ENCODE data around the gene PARS2. TPM values are rescaled to one million over a fixed set of nuclear protein-coding genes. Genes with fewer than 3 reads are reported as not detected.

PARS2 gene
- total RNA-seq, 2 donors from 2014 or later: 5.5 to 7.3 TPM

GRCh38 chr1:54805981-54806381 is 41.7 kb upstream of the PARS2 start:
- Mint-ChIP-seq H3K27ac (no peak overlapping the region), H3K9me3 (no peaks in the 10 kb centered on the region), H3K36me3 (ENCODE audit: insufficient read depth in 2 of 2) (no peaks in the 10 kb centered on the region), H3K4me3 (no peak overlapping the region), H3K27me3 (ENCODE audit: low read depth) (peaks cover 5% of the 10 kb centered on the region), H3K4me1 (ENCODE audit: low read depth) (peaks cover 42% of the 10 kb centered on the region)
- ATAC-seq (replicated peaks in 1 of 2): no peak
- DNase-seq: no peak

DNA sequence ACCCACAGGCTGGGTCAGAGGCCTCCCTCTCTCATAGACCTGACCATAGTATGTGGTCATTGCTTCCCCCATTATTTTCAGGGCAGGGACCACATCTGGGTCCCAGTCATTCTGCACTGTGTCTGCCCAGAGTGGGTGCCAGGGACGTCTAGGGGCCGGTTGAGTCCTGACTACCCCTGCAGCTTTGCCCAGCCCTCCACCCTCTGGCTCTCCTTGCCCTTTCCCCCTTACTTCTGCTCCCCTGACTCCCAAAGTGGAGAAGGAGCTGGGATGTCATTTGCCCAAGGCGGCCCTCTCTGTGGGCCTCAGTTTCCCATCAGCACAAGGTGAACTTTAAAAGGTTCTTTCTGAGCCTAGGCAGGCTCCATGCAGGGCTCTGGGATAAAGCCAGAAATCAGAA is 41.1 kb upstream of the PARS2 start:
- DNase-seq: no peak
- H3K4me1 Mint-ChIP-seq (ENCODE audit: low read depth): peaks cover 42% of the 10 kb centered on the region
- H3K36me3 Mint-ChIP-seq (ENCODE audit: insufficient read depth in 2 of 2): no peaks in the 10 kb centered on the region
- H3K27me3 Mint-ChIP-seq (ENCODE audit: low read depth): peaks cover 5% of the 10 kb centered on the region
- H3K9me3 Mint-ChIP-seq: no peaks in the 10 kb centered on the region
- H3K27ac Mint-ChIP-seq: no peak overlapping the region
- H3K4me3 Mint-ChIP-seq: no peak overlapping the region
- no peak for ATAC-seq (replicated peaks in 1 of 2)

DNA sequence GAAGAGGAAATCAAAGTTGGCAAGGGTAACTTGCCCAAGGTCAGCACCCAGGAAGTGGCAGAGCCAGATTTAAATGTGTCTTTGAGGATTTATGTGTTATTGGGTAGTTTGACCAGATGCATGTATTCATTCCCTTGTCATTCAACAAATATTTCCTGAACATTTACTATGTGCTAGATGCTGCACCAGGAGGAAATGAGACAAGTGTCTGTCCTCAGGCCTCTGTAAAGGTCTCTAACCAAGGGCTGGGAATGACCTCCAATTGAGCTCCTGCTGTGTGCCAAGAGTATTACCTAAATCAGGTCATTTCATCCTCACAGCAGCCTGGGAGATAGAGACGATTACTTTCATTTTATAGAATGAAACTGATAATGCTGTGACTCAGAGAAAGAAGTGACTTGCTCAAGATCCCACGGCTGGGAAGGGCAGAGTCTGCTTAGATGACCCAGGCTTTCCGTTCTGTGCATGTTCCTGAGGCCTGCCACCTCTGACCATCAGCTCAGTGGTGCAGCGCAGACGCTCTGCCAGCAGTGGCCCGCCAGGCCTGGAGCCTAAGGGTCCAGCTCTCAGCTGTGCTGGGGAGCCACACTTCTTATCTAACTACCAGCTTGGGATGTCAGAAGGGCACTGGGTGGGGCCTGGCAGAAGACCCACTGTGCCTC is 40.3 kb upstream of the PARS2 start:
- H3K27ac Mint-ChIP-seq: peak overlapping the region; percentile 60
- H3K4me1 Mint-ChIP-seq (ENCODE audit: low read depth): peaks cover 46% of the 10 kb centered on the region
- H3K36me3 Mint-ChIP-seq (ENCODE audit: insufficient read depth in 2 of 2): no peaks in the 10 kb centered on the region
- no peaks in the 10 kb centered on the region for H3K27me3 Mint-ChIP-seq (ENCODE audit: low read depth)
- H3K9me3 Mint-ChIP-seq: no peaks in the 10 kb centered on the region
- ATAC-seq (replicated peaks in 1 of 2) (peak; percentile 47 to 61), DNase-seq (peak; percentile 52 to 57)
- peak overlapping the region; percentile 20 to 61 for H3K4me3 Mint-ChIP-seq

GRCh38 chr1:54803761-54804470 is 39.6 kb upstream of the PARS2 start:
- H3K27ac Mint-ChIP-seq: no peak overlapping the region
- H3K4me3 Mint-ChIP-seq: peak overlapping the region in 1 of 2 donors; percentile 61
- peaks cover 53% of the 10 kb centered on the region for H3K4me1 Mint-ChIP-seq (ENCODE audit: low read depth)
- DNase-seq (no peak), ATAC-seq (replicated peaks in 1 of 2) (peak in 1 of 2 donors; percentile 10)
- no peaks in the 10 kb centered on the region for H3K36me3 Mint-ChIP-seq (ENCODE audit: insufficient read depth in 2 of 2)
- H3K9me3 Mint-ChIP-seq: no peaks in the 10 kb centered on the region
- no peaks in the 10 kb centered on the region for H3K27me3 Mint-ChIP-seq (ENCODE audit: low read depth)

- peaks cover 1 to 2% of the 10 kb centered on the region in 2 donors for H3K36me3 Mint-ChIP-seq (ENCODE audit: insufficient read depth in 2 of 2)
- H3K9me3 Mint-ChIP-seq: no peaks in the 10 kb centered on the region
- peak; percentile 66 to 67 for ATAC-seq (replicated peaks in 1 of 2)
- H3K27me3 Mint-ChIP-seq (ENCODE audit: low read depth): no peaks in the 10 kb centered on the region
- peaks cover 80% of the 10 kb centered on the region for H3K4me1 Mint-ChIP-seq (ENCODE audit: low read depth)
- peak; percentile 80 to 84 for DNase-seq
- H3K27ac Mint-ChIP-seq: peak within 1 kb of the TSS; percentile 95
- H3K4me3 Mint-ChIP-seq: peak within 1 kb of the TSS; percentile 94 to 96
Measured at GRCh38 chr1:54800899-54801759, 36.8 kb upstream of the PARS2 start, which contains the start of gene TTC22. TTC22 (minus strand) TSS chr1:54801323; CDS start chr1:54801163, 160 bp downstream.

GRCh38 chr1:54800041-54800898 is 35.9 kb upstream of the PARS2 start:
- H3K27me3 Mint-ChIP-seq (ENCODE audit: low read depth): no peaks in the 10 kb centered on the region
- H3K4me3 Mint-ChIP-seq: peak overlapping the region; percentile 94 to 96
- H3K27ac Mint-ChIP-seq: peak overlapping the region; percentile 95
- ATAC-seq (replicated peaks in 1 of 2) (no peak), DNase-seq (no peak)
- H3K4me1 Mint-ChIP-seq (ENCODE audit: low read depth): peaks cover 85% of the 10 kb centered on the region
- peaks cover 1 to 2% of the 10 kb centered on the region in 2 donors for H3K36me3 Mint-ChIP-seq (ENCODE audit: insufficient read depth in 2 of 2)
- no peaks in the 10 kb centered on the region for H3K9me3 Mint-ChIP-seq

GRCh38 chr1:54798769-54799641 is 34.7 kb upstream of the PARS2 start:
- DNase-seq (peak; percentile 66), ATAC-seq (replicated peaks in 1 of 2) (peak; percentile 66 to 71)
- Mint-ChIP-seq H3K4me3 (peak overlapping the region; percentile 94 to 96), H3K36me3 (ENCODE audit: insufficient read depth in 2 of 2) (peaks cover 1 to 2% of the 10 kb centered on the region in 2 donors), H3K9me3 (no peaks in the 10 kb centered on the region), H3K27me3 (ENCODE audit: low read depth) (no peaks in the 10 kb centered on the region), H3K4me1 (ENCODE audit: low read depth) (peaks cover 85% of the 10 kb centered on the region), H3K27ac (peak overlapping the region; percentile 95)

- H3K27me3 Mint-ChIP-seq (ENCODE audit: low read depth): no peaks in the 10 kb centered on the region
- ATAC-seq (replicated peaks in 1 of 2) (no peak), DNase-seq (no peak)
- H3K4me3 Mint-ChIP-seq: peak overlapping the region; percentile 94 to 96
- no peaks in the 10 kb centered on the region for H3K9me3 Mint-ChIP-seq
- H3K4me1 Mint-ChIP-seq (ENCODE audit: low read depth): peaks cover 81% of the 10 kb centered on the region
- H3K27ac Mint-ChIP-seq: peak overlapping the region; percentile 95
- peaks cover 1 to 2% of the 10 kb centered on the region in 2 donors for H3K36me3 Mint-ChIP-seq (ENCODE audit: insufficient read depth in 2 of 2)
Measured at GRCh38 chr1:54798206-54798605, 33.9 kb upstream of the PARS2 start.

GRCh38 chr1:54796902-54797301 is 32.6 kb upstream of the PARS2 start:
- no peak for ATAC-seq (replicated peaks in 1 of 2)
- Mint-ChIP-seq H3K4me3 (peak overlapping the region; percentile 29 to 30), H3K36me3 (ENCODE audit: insufficient read depth in 2 of 2) (peaks cover 1 to 2% of the 10 kb centered on the region in 2 donors), H3K4me1 (ENCODE audit: low read depth) (peaks cover 73% of the 10 kb centered on the region), H3K9me3 (no peaks in the 10 kb centered on the region), H3K27ac (no peak overlapping the region), H3K27me3 (ENCODE audit: low read depth) (no peaks in the 10 kb centered on the region)
- no peak for DNase-seq

GRCh38 chr1:54795841-54796468 is 31.6 kb upstream of the PARS2 start:
- ATAC-seq (replicated peaks in 1 of 2) (no peak), DNase-seq (no peak)
- peaks cover 68% of the 10 kb centered on the region for H3K4me1 Mint-ChIP-seq (ENCODE audit: low read depth)
- no peaks in the 10 kb centered on the region for H3K27me3 Mint-ChIP-seq (ENCODE audit: low read depth)
- H3K36me3 Mint-ChIP-seq (ENCODE audit: insufficient read depth in 2 of 2): peaks cover 1 to 2% of the 10 kb centered on the region in 2 donors
- no peak overlapping the region for H3K4me3 Mint-ChIP-seq
- peak overlapping the region; percentile 21 for H3K27ac Mint-ChIP-seq
- peaks cover 0 to 2% of the 10 kb centered on the region in 2 donors for H3K9me3 Mint-ChIP-seq

DNA sequence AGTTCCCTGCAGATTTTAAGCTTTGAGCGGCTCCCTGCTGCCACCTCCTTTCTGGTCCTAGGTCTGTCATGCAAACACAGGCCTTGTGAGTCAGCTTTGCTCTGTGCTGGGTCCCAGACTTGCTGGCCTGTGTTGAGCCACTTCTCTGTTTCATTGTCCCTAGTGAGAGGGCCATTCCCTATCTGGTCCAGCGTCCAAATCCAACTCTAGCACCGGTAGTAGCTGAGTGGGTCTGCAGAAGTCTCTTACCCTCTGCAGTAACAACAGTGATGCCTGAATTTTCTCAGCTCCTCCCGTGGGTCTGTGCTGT is 31.0 kb upstream of the PARS2 start:
- no peak for ATAC-seq (replicated peaks in 1 of 2)
- peaks cover 66% of the 10 kb centered on the region for H3K4me1 Mint-ChIP-seq (ENCODE audit: low read depth)
- no peaks in the 10 kb centered on the region for H3K27me3 Mint-ChIP-seq (ENCODE audit: low read depth)
- H3K9me3 Mint-ChIP-seq: peaks cover 0 to 2% of the 10 kb centered on the region in 2 donors
- H3K36me3 Mint-ChIP-seq (ENCODE audit: insufficient read depth in 2 of 2): peaks cover 1 to 2% of the 10 kb centered on the region in 2 donors
- no peak for DNase-seq
- H3K27ac Mint-ChIP-seq: peak overlapping the region; percentile 21
- no peak overlapping the region for H3K4me3 Mint-ChIP-seq

Measured in activated T-cell treated with anti-CD3 and anti-CD28 coated beads, Interleukin-2, amount 50 U/mL, for 72 hours (primary cell).